IPS-20b (cell line): Measurements from ENCODE around the gene TYSND1.

Source experiments
- H3K27ac ChIP-seq: one replicate; pipeline ENCODE4 v1.5.1; 2013; ENCODE audit warnings: low read length
- H3K27me3 ChIP-seq: 2 replicates; pipeline ENCODE4 v1.6.1; 2013; ENCODE audit warnings: mild to moderate bottlenecking, low read length, inconsistent platforms; ENCODE audit not compliant: insufficient read depth
- H3K36me3 ChIP-seq: 2 replicates; pipeline ENCODE4 v1.6.1; 2013; ENCODE audit warnings: low read depth, mild to moderate bottlenecking, inconsistent platforms, low read length, moderate library complexity; ENCODE audit not compliant: insufficient read depth
- H3K4me1 ChIP-seq: 2 replicates; pipeline ENCODE4 v1.6.1; 2013; ENCODE audit warnings: mild to moderate bottlenecking, control low read depth, inconsistent platforms, low read length, moderate library complexity; ENCODE audit not compliant: insufficient read depth
- H3K4me3 ChIP-seq: 2 replicates; pipeline ENCODE4 v1.5.1; 2013; ENCODE audit warnings: mild to moderate bottlenecking, low read length, inconsistent platforms
- H3K9ac ChIP-seq: 2 replicates; pipeline ENCODE4 v1.6.1; 2013; ENCODE audit warnings: low read depth, mild to moderate bottlenecking, inconsistent platforms, low read length, moderate library complexity
- H3K9me3 ChIP-seq: 2 replicates; pipeline ENCODE4 v1.6.1; 2013; ENCODE audit warnings: mild to moderate bottlenecking, low read depth, low read length, inconsistent platforms; ENCODE audit not compliant: insufficient read depth

Gene TYSND1

GRCh38 chr10:70098271-70098670 lies 48.2 kb downstream of the TYSND1 start:
- H3K27me3 ChIP-seq, result no peaks in the 10 kb centered on the region
- H3K4me3 ChIP-seq, result no peak overlapping the region
- H3K4me1 ChIP-seq, result no peaks in the 10 kb centered on the region
- no peaks in the 10 kb centered on the region for H3K9me3 ChIP-seq
- no peak overlapping the region for H3K27ac ChIP-seq
- peaks cover 57% of the 10 kb centered on the region for H3K36me3 ChIP-seq
- H3K9ac ChIP-seq, result no peak overlapping the region

- Histone ChIP-seq H3K4me1 (no peaks in the 10 kb centered on the region), H3K27me3 (no peaks in the 10 kb centered on the region), H3K9ac (no peak overlapping the region), H3K4me3 (no peak overlapping the region), H3K36me3 (peaks cover 62% of the 10 kb centered on the region), H3K27ac (no peak overlapping the region), H3K9me3 (no peaks in the 10 kb centered on the region)
These were observed 49.0 kb downstream of the TYSND1 start for GRCh38 chr10:70097459-70097858.

GRCh38 chr10:70096705-70097420 lies 49.6 kb downstream of the TYSND1 start:
- no peak overlapping the region for H3K27ac ChIP-seq
- no peak overlapping the region for H3K9ac ChIP-seq
- peaks cover 65% of the 10 kb centered on the region for H3K36me3 ChIP-seq
- no peaks in the 10 kb centered on the region for H3K9me3 ChIP-seq
- no peaks in the 10 kb centered on the region for H3K4me1 ChIP-seq
- no peak overlapping the region for H3K4me3 ChIP-seq
- H3K27me3 ChIP-seq, result no peaks in the 10 kb centered on the region

GRCh38 chr10:70096016-70096704 lies 50.3 kb downstream of the TYSND1 start:
- Histone ChIP-seq H3K4me1 (no peaks in the 10 kb centered on the region), H3K4me3 (no peak overlapping the region), H3K27ac (no peak overlapping the region), H3K27me3 (no peaks in the 10 kb centered on the region), H3K36me3 (peaks cover 63% of the 10 kb centered on the region), H3K9ac (no peak overlapping the region), H3K9me3 (no peaks in the 10 kb centered on the region)

GRCh38 chr10:70094250-70094649 lies 52.2 kb downstream of the TYSND1 start:
- no peaks in the 10 kb centered on the region for H3K4me1 ChIP-seq
- peaks cover 57% of the 10 kb centered on the region for H3K36me3 ChIP-seq
- H3K9me3 ChIP-seq, result no peaks in the 10 kb centered on the region
- no peaks in the 10 kb centered on the region for H3K27me3 ChIP-seq
- H3K4me3 ChIP-seq, result no peak overlapping the region
- no peak overlapping the region for H3K27ac ChIP-seq
- no peak overlapping the region for H3K9ac ChIP-seq

- Histone ChIP-seq H3K9ac (no peak overlapping the region), H3K4me1 (no peaks in the 10 kb centered on the region), H3K27ac (no peak overlapping the region), H3K36me3 (peaks cover 52% of the 10 kb centered on the region), H3K9me3 (no peaks in the 10 kb centered on the region), H3K4me3 (no peak overlapping the region), H3K27me3 (no peaks in the 10 kb centered on the region)
These were observed 53.1 kb downstream of the TYSND1 start for GRCh38 chr10:70093335-70093944.

- H3K4me1 ChIP-seq, result no peaks in the 10 kb centered on the region
- no peak overlapping the region for H3K4me3 ChIP-seq
- H3K27ac ChIP-seq, result no peak overlapping the region
- H3K9ac ChIP-seq, result no peak overlapping the region
- no peaks in the 10 kb centered on the region for H3K9me3 ChIP-seq
- peaks cover 52% of the 10 kb centered on the region for H3K36me3 ChIP-seq
- no peaks in the 10 kb centered on the region for H3K27me3 ChIP-seq
These were observed 54.1 kb downstream of the TYSND1 start for GRCh38 chr10:70092389-70092718.

GRCh38 chr10:70090951-70091350 lies 55.5 kb downstream of the TYSND1 start:
- Histone ChIP-seq H3K4me1 (no peaks in the 10 kb centered on the region), H3K27me3 (no peaks in the 10 kb centered on the region), H3K36me3 (peaks cover 45% of the 10 kb centered on the region), H3K9ac (no peak overlapping the region), H3K27ac (no peak overlapping the region), H3K9me3 (no peaks in the 10 kb centered on the region), H3K4me3 (no peak overlapping the region)

- Histone ChIP-seq H3K9me3 (no peaks in the 10 kb centered on the region), H3K4me1 (no peaks in the 10 kb centered on the region), H3K27me3 (no peaks in the 10 kb centered on the region), H3K36me3 (peaks cover 38% of the 10 kb centered on the region), H3K4me3 (no peak overlapping the region), H3K27ac (no peak overlapping the region), H3K9ac (no peak overlapping the region)
These were observed 56.5 kb downstream of the TYSND1 start for GRCh38 chr10:70090013-70090412.

- no peaks in the 10 kb centered on the region for H3K4me1 ChIP-seq
- no peak overlapping the region for H3K4me3 ChIP-seq
- H3K27ac ChIP-seq, result no peak overlapping the region
- no peaks in the 10 kb centered on the region for H3K27me3 ChIP-seq
- H3K9ac ChIP-seq, result no peak overlapping the region
- peaks cover 24% of the 10 kb centered on the region for H3K36me3 ChIP-seq
- no peaks in the 10 kb centered on the region for H3K9me3 ChIP-seq
These were observed 58.2 kb downstream of the TYSND1 start for GRCh38 chr10:70088308-70088698.
